Skeletal muscle tissue (tissue), 4 donors: ENCODE data around the gene LAIR2. TPM values are rescaled to one million over a fixed set of nuclear protein-coding genes. Genes with fewer than 3 reads are reported as not detected.

Experiments
- H3K27ac ChIP-seq: one replicate; pipeline ENCODE4 v1.7.0; 2013; ENCODE audit warnings: mild to moderate bottlenecking, low read depth, low read length, inconsistent platforms
- H3K27me3 ChIP-seq, 3 donors: one replicate each; pipeline ENCODE4 v1.7.0; 2013; ENCODE audit warnings: low read length in 3 of 3; ENCODE audit not compliant: control insufficient read depth in 3 of 3, insufficient read depth in 3 of 3
- H3K36me3 ChIP-seq, 3 donors: one replicate each; pipeline ENCODE4 v1.7.0; 2013; ENCODE audit warnings: low read length in 3 of 3; ENCODE audit not compliant: control insufficient read depth in 3 of 3, insufficient read depth in 3 of 3
- H3K4me1 ChIP-seq, 3 donors: one replicate each; pipeline ENCODE4 v1.7.0; 2013; ENCODE audit warnings: low read length in 3 of 3, mild to moderate bottlenecking in 3 of 3; ENCODE audit not compliant: control insufficient read depth in 3 of 3, insufficient read depth in 3 of 3
- H3K4me3 ChIP-seq, 3 donors: one replicate each; pipeline ENCODE4 v1.7.0; 2013; ENCODE audit warnings: low read length in 3 of 3
- H3K9ac ChIP-seq, 3 donors: one replicate each; pipeline ENCODE4 v1.7.0; 2013; ENCODE audit warnings: low read length in 3 of 3, mild to moderate bottlenecking in 3 of 3, moderate library complexity in 2 of 3, low read depth in 1 of 3
- H3K9me3 ChIP-seq, 3 donors: one replicate each; pipeline ENCODE4 v1.7.0; 2013; ENCODE audit warnings: low read length in 3 of 3; ENCODE audit not compliant: control insufficient read depth in 3 of 3
- total RNA-seq: library from RNA; depleted of rRNA; stranded (reverse); fragments of >200 nt; gene quantifications from one replicate; pipeline ENCODE4 v1.2.3, GENCODE V29; 2014
- donor health status: Osteomylitis.

LAIR2 gene
- total RNA-seq, 1 donor from 2014 or later = not detected

DNA sequence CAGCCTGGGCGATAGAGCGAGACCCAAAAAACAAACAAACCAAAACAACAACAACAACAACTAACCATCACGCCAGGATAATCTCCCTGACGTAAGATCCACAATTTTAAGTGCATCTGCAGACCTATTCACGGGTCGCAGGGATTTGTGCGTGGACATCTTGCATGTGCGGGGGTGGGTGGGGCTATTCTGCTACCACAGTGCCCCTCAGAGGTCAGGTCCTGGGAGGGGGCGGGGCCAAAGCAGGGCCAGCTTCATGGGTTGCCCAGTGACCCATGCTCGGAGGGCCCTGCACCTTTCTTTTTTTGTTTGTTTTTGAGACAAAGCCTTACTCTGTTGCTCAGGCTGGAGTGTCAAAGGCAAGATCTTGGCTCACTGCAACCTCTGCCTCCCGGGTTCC is 26.9 kb upstream of the LAIR2 start:
- H3K27me3 ChIP-seq = peaks cover 11 to 24% (median 22%) of the 10 kb centered on the region in 3 donors
- H3K4me3 ChIP-seq = no peak overlapping the region
- no peaks in the 10 kb centered on the region for H3K36me3 ChIP-seq
- H3K9me3 ChIP-seq = no peaks in the 10 kb centered on the region
- H3K9ac ChIP-seq = no peak overlapping the region
- H3K4me1 ChIP-seq = peaks cover 8 to 13% (median 11%) of the 10 kb centered on the region in 3 donors
- no peak overlapping the region for H3K27ac ChIP-seq

DNA sequence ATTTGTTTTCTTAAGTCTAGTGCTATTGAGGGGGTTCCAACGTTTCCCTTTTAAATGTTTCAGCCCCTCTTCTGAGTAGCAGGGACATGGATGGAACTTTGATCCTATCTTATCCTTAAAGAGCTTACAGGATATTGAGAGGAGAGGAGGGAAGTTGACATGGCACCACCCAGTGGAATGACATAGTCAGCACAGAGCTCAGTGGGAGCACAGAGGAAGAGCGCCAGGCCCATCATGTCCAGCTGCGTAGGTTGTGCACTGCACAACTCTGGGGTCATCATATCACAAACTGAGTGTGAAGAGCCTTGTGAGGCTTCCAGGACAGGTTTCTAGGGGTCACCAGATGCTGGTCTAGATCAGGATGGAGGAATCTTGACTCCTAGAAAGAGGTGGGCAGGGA is 25.0 kb upstream of the LAIR2 start:
- H3K4me1 ChIP-seq = peaks cover 5 to 6% (median 6%) of the 10 kb centered on the region in 3 donors
- no peaks in the 10 kb centered on the region for H3K9me3 ChIP-seq
- no peak overlapping the region for H3K9ac ChIP-seq
- peaks cover 3 to 16% (median 15%) of the 10 kb centered on the region in 3 donors for H3K27me3 ChIP-seq
- no peak overlapping the region for H3K27ac ChIP-seq
- H3K36me3 ChIP-seq = no peaks in the 10 kb centered on the region
- H3K4me3 ChIP-seq = no peak overlapping the region

DNA sequence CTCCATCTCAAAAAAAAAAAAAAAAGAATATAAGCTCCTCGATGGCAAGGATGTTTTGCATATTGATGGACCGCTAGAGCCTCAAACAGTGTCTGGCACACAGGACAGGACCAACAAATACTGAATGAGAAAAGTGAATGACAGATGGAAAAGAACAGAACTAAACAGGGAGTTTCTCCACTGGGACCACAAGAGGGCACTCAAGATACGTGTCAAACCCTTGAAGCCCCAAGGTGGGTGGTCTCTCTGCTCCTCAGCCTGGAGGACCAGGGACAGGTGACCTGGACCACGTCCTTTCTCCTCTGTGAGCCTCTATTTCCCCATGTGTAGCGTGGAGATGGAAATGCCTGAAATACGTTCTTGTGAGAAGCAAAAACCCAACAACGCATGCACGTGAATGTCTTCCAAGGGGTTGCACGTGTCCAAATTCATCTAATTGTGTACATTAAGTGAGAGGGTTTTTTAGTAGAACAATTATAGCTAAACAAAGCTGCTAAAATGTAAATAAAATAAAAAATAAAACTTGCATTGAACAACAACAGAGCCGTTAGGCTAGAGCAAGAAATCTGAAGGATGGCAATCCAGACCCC is 23.9 kb upstream of the LAIR2 start:
- H3K9ac ChIP-seq = no peak overlapping the region
- H3K27ac ChIP-seq = no peak overlapping the region

DNA sequence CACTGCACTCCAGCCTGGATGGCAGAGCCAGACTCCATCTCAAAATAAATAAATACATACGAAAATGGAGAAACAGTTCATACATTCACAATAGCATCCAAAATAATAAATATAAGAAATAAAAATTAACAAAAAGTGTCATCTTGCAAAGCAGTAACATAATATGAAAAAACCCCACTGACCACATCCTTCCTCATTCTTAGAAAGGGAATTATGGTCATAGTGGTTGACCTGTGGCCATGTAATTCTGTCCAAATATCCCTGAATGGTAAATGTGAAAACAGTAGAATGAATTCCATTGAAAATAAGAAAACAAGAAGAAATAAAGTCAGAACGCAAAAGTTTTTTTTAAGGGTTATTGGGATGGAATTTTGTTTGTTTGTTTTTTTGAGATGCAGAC is 22.6 kb upstream of the LAIR2 start:
- Histone ChIP-seq H3K27ac (no peak overlapping the region), H3K9me3 (no peaks in the 10 kb centered on the region), H3K27me3 (peaks cover 3 to 20% (median 8%) of the 10 kb centered on the region in 3 donors), H3K9ac (no peak overlapping the region), H3K36me3 (no peaks in the 10 kb centered on the region), H3K4me3 (no peak overlapping the region), H3K4me1 (no peaks in the 10 kb centered on the region)

More for the DNA sequence above, 23.9 kb upstream of the LAIR2 start:
- Histone ChIP-seq H3K9me3 (no peaks in the 10 kb centered on the region), H3K4me1 (peaks cover under 1% of the 10 kb centered on the region in 3 donors), H3K27me3 (peaks cover under 1 to 13% (median 10%) of the 10 kb centered on the region in 3 donors), H3K4me3 (no peak overlapping the region), H3K36me3 (no peaks in the 10 kb centered on the region)

DNA sequence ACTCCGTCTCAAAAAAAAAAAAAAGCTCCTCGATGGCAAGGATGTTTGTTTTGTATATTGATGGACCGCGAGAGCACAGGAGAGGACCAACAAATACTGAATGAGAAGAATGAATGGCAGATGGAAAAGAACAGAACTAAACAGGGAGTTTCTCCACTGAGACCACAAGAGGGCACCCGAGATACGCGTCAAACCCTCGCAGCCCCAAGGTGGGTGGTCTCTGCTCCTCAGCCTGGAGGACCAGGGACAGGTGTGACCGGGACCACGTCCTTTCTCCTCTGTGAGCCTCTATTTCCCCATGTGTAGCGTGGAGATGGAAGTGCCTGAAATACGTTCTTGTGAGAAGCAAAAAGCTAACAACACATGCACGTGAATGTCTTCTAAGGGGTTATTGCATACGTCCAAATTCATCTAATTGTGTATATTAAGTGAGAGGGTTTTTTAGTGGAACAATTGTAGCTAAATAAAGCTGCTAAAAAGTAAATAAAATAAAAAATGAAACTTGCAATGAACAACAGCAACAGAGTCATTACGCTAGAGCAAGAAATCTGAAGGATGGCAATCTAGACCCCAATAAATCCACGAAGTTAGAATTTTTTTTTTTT is 21.2 kb upstream of the LAIR2 start:
- Histone ChIP-seq H3K4me3 (no peak overlapping the region), H3K4me1 (no peaks in the 10 kb centered on the region), H3K27me3 (peaks cover 3 to 20% (median 8%) of the 10 kb centered on the region in 3 donors), H3K27ac (no peak overlapping the region), H3K9ac (no peak overlapping the region), H3K36me3 (no peaks in the 10 kb centered on the region), H3K9me3 (no peaks in the 10 kb centered on the region)

DNA sequence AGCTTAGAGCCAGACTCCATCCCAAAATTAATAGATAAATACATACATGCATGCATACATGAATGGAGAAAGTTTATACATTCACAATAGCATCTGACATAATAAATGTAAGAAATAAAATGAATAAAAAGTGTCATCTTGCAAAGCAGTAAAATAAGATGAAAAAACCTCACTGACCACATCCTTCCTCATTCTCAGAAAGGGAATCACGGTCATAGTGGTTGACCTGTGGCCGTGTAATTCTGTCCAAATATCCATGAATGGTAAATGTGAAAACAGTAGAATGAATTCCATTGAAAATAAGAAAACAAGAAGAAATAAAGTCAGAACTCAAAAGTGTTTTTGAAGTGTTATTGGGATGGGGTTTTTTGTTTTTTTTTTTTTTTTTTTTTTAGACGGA is 19.7 kb upstream of the LAIR2 start:
- H3K9ac ChIP-seq = no peak overlapping the region
- no peak overlapping the region for H3K27ac ChIP-seq
- H3K27me3 ChIP-seq = peaks cover 3 to 15% (median 4%) of the 10 kb centered on the region in 3 donors
- no peaks in the 10 kb centered on the region for H3K36me3 ChIP-seq
- no peak overlapping the region for H3K4me3 ChIP-seq
- H3K9me3 ChIP-seq = no peaks in the 10 kb centered on the region
- H3K4me1 ChIP-seq = no peaks in the 10 kb centered on the region

DNA sequence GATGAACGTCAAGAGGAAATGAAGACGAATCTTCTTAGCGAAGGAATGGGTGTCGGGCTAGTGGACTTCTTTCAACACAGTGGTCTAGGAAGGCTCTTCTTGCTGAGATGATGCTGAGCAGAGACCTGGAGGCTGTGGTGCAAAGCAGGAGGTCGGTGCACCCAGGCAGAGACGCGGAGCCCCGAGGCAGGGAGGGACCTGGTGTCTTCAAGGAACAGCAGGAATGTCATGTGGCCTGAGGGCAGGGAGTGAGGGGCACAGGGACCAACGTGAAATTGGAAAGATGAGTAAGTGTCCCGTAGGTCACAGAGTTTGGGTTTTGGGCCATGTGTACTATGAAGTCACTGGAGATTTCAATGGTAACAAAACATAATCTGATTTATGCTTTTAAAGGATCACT is 18.2 kb upstream of the LAIR2 start:
- peaks cover 0 to 7% (median 3%) of the 10 kb centered on the region in 3 donors for H3K27me3 ChIP-seq
- no peak overlapping the region for H3K27ac ChIP-seq
- H3K36me3 ChIP-seq = no peaks in the 10 kb centered on the region
- H3K9me3 ChIP-seq = no peaks in the 10 kb centered on the region
- H3K4me1 ChIP-seq = no peaks in the 10 kb centered on the region
- H3K9ac ChIP-seq = no peak overlapping the region
- H3K4me3 ChIP-seq = no peak overlapping the region

DNA sequence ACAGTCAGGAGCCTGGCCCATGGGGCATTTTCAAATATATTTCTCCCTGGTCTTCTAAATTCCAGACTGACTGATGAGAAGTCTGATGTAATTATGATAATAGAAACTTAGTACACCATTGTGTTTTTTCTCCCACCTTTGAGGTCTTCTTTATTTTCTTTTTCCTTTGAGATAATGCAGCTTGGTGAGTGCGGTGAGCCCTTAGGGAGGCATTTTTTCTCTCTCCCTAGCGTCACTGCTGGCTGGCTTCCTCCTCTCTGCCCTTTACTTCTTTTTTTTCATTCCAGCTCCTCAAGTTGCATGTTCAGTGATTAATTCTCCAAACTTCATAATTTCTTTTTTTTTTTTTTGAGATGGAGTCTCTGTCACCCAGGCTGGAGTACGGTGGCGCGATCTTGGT is 16.8 kb upstream of the LAIR2 start:
- peaks cover 0 to 7% (median 3%) of the 10 kb centered on the region in 3 donors for H3K27me3 ChIP-seq
- no peaks in the 10 kb centered on the region for H3K9me3 ChIP-seq
- H3K27ac ChIP-seq = no peak overlapping the region
- H3K36me3 ChIP-seq = no peaks in the 10 kb centered on the region
- H3K4me3 ChIP-seq = no peak overlapping the region
- no peaks in the 10 kb centered on the region for H3K4me1 ChIP-seq
- H3K9ac ChIP-seq = no peak overlapping the region

DNA sequence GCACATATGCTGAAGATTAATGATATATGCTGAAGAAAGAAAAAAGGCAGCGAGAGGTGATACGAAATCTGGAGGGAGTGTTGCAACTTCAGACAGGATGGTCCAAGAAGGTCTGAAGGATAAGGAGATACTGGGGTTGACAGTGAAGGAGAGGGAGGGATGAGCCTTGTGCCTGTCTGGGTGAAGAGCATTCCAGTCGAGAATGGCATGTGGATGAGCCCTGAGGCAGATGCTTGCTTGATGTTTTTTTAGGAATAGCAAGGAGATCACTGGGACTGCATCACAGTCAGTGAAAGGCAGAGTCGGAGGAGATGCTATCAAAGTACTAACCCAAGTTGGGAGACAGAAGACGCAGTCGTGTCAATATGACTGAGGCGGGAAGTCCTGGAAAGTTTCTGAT is 13.3 kb upstream of the LAIR2 start:
- Histone ChIP-seq H3K27me3 (peaks cover 3 to 10% (median 7%) of the 10 kb centered on the region in 3 donors), H3K4me1 (no peaks in the 10 kb centered on the region)

DNA sequence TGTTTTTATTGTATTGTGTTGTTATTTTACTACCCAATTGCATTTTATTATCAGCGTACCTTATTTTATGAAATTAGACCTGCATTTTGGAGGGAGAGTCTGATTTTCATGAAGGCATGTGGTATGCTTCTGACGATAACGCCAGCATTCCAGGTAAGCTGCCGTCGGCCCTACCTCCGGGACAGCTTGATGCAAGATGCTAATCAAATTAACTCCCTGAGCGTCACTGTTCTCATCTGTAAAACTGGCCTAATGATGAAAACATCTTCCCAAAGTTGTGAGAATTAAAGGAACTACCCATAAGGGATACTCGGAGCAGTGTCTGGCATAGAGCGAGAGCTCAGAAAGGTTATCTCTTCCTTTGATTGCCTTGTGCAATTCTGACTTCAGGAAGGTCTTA is 12.9 kb upstream of the LAIR2 start:
- Histone ChIP-seq H3K9ac (no peak overlapping the region), H3K4me1 (no peaks in the 10 kb centered on the region), H3K36me3 (no peaks in the 10 kb centered on the region), H3K27me3 (peaks cover 3 to 9% (median 4%) of the 10 kb centered on the region in 3 donors), H3K27ac (no peak overlapping the region), H3K9me3 (no peaks in the 10 kb centered on the region), H3K4me3 (no peak overlapping the region)

More for the DNA sequence above, 13.3 kb upstream of the LAIR2 start:
- H3K36me3 ChIP-seq = no peaks in the 10 kb centered on the region
- no peaks in the 10 kb centered on the region for H3K9me3 ChIP-seq
- no peak overlapping the region for H3K4me3 ChIP-seq
- H3K27ac ChIP-seq = no peak overlapping the region
- no peak overlapping the region for H3K9ac ChIP-seq
